Osteocyte (in vitro differentiated cells): ENCODE measurements around the gene NUDT22. TPM values are rescaled to one million over a fixed set of nuclear protein-coding genes. Genes with fewer than 3 reads are reported as not detected.

Experiments used
- DNase-seq: peaks from one replicate; pipeline ENCODE4 v3.0.0; 2021; ENCODE audit warnings: mixed read lengths; ENCODE audit not compliant: unreplicated experiment; ENCODE audit errors: extremely low spot score
- H3K27ac Mint-ChIP-seq: one replicate; pipeline ENCODE4 v1.8.0; 2021; ENCODE audit warnings: mild to moderate bottlenecking, mixed read lengths; ENCODE audit not compliant: unreplicated experiment
- H3K27me3 Mint-ChIP-seq: one replicate; pipeline ENCODE4 v1.8.0; 2021; ENCODE audit warnings: mixed read lengths; ENCODE audit not compliant: unreplicated experiment
- H3K36me3 Mint-ChIP-seq: one replicate; pipeline ENCODE4 v1.8.0; 2021; ENCODE audit warnings: mixed read lengths; ENCODE audit not compliant: unreplicated experiment
- H3K4me1 Mint-ChIP-seq: one replicate; pipeline ENCODE4 v1.8.0; 2021; ENCODE audit warnings: mixed read lengths; ENCODE audit not compliant: unreplicated experiment
- H3K4me3 Mint-ChIP-seq: one replicate; pipeline ENCODE4 v1.8.0; 2021; ENCODE audit warnings: mild to moderate bottlenecking, moderate library complexity, mixed read lengths; ENCODE audit not compliant: unreplicated experiment
- H3K9me3 Mint-ChIP-seq: one replicate; pipeline ENCODE4 v1.8.0; 2021; ENCODE audit warnings: mixed read lengths; ENCODE audit not compliant: unreplicated experiment
- long read RNA-seq: library from polyadenylated mRNA; unstranded; transcript quantifications from one replicate; pipeline ENCODE4 v2.0.0, GENCODE V29; 2021
- total RNA-seq: library from RNA; stranded (reverse); gene quantifications from 2 replicates; pipeline ENCODE4 v1.2.1, GENCODE V29; 2021
- TF ChIP-seq, protein P1 (sequence below): fragments of 200-600 bp; sonication (generic); IDR thresholded peaks from 2 replicates; pipeline ENCODE4 v1.5.0; 2021; ENCODE audit warnings: antibody characterized with exemption, mild to moderate bottlenecking, moderate library complexity

Gene NUDT22, protein sequence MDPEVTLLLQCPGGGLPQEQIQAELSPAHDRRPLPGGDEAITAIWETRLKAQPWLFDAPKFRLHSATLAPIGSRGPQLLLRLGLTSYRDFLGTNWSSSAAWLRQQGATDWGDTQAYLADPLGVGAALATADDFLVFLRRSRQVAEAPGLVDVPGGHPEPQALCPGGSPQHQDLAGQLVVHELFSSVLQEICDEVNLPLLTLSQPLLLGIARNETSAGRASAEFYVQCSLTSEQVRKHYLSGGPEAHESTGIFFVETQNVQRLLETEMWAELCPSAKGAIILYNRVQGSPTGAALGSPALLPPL
- total RNA-seq = 43.7 and 46.8 TPM in 2 replicates
- long read RNA-seq, partial matches to known transcripts = 1 of 4 reads
- long read RNA-seq, other reads (novel, unspliced or antisense) = 1 of 4 reads

DNA sequence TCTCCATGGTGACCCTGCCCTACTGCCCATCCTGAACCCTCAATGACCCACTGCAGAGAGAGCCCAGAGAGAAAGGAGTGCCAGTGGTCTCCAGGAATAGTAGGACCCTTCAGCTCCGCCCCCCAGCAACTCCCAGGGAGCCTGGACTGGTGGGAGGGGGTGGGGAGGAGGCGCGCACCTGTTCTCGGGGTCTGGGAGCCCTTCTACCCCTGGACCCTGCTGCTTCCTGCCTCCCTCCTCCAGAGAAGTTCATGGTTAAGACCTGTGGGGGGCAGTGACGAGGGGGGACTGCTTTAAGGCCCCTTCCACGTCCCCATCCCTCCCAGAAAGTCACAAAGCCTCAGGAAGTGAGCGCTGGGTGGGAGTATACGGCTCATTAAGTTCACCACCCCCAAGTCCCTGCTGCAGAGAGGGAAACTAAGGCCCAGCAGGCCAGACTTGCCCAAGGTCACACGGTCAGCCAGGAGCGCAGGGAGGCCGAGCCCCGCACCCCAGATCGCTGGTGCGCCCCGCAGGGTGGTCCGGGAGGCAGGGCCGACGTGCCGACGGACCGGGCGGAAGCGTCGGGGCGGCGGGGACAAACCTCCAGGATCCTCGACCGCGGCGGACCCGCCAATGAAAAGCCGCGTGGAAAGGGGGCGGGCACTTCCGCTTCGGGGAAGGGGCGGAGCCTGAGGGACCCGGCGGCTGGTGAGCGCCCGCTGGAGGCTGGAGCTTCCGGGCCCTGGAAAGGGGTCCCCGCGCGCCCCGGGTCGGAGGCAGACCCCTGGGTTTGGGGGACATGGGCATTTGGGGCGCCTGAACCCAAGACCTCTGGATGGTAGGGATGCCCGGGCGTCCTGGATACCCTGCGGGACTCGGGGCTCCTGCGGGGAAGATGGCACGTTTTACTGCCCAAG is at the start of gene NUDT22, which contains the start of gene TRPT1:
Gene NUDT22, plus strand, starts transcription at position 667 of the 899 bp plus-strand sequence. CDS start 379 bp downstream, outside the sequence.
Gene TRPT1, minus strand, starts transcription at position 579 of the 899 bp plus-strand sequence. Its CDS starts 326 bp downstream, at position 253.
- H3K4me3 Mint-ChIP-seq = peak within 1 kb of the TSS; percentile 81
- TF ChIP-seq, protein P1, sequence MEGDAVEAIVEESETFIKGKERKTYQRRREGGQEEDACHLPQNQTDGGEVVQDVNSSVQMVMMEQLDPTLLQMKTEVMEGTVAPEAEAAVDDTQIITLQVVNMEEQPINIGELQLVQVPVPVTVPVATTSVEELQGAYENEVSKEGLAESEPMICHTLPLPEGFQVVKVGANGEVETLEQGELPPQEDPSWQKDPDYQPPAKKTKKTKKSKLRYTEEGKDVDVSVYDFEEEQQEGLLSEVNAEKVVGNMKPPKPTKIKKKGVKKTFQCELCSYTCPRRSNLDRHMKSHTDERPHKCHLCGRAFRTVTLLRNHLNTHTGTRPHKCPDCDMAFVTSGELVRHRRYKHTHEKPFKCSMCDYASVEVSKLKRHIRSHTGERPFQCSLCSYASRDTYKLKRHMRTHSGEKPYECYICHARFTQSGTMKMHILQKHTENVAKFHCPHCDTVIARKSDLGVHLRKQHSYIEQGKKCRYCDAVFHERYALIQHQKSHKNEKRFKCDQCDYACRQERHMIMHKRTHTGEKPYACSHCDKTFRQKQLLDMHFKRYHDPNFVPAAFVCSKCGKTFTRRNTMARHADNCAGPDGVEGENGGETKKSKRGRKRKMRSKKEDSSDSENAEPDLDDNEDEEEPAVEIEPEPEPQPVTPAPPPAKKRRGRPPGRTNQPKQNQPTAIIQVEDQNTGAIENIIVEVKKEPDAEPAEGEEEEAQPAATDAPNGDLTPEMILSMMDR = no peak
- no peaks in the 10 kb centered on the region for H3K9me3 Mint-ChIP-seq
- peaks cover 32% of the 10 kb centered on the region for H3K4me1 Mint-ChIP-seq
- H3K36me3 Mint-ChIP-seq = no peaks in the 10 kb centered on the region
- DNase-seq = peak; percentile 96
- peak within 1 kb of the TSS; percentile 74 for H3K27ac Mint-ChIP-seq
- H3K27me3 Mint-ChIP-seq = no peaks in the 10 kb centered on the region

DNA sequence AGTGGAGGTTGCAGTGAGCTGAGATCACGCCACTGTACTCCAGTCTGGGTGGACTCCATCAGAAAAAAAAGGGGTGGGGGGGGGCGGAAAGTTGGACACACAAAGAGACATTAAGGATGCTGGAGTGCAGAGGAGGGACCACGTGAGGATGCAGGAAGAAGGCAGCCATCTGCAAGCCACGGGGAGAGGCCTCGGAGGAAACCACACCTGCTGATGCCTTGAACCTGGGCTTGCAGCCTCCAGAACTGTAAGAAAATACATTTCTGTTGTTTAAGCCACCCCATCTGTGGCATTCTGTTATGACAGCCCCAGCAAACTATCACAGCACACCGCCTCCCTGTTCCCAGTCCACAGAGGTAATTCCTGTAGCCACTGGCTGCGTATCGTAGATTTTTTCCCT is 49.3 kb upstream of the NUDT22 start:
- DNase-seq = no peak
- H3K27ac Mint-ChIP-seq = no peak overlapping the region
- H3K36me3 Mint-ChIP-seq = no peaks in the 10 kb centered on the region
- no peaks in the 10 kb centered on the region for H3K9me3 Mint-ChIP-seq
- TF ChIP-seq, protein P1 = no peak
- H3K27me3 Mint-ChIP-seq = no peaks in the 10 kb centered on the region
- H3K4me1 Mint-ChIP-seq = peaks cover 12% of the 10 kb centered on the region
- H3K4me3 Mint-ChIP-seq = no peak overlapping the region

DNA sequence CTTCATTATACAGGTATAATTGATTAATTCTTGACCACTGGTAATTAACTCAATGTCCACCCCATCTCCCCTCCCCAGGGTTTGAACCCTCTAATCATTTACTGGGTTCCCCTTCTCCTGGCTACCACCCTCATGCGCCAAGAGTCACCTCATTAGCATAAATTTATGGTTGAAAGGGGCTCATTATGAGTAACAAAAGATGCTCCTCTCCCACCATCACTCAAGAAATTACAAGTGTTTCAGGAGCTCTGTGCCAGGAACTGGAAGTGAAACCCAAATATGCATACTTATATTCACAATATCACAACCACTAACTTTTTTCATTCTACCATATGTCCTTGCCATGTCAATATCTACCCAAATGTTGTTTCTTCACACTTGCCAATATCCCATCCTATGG is 47.9 kb upstream of the NUDT22 start:
- no peak overlapping the region for H3K27ac Mint-ChIP-seq
- H3K9me3 Mint-ChIP-seq = no peaks in the 10 kb centered on the region
- DNase-seq = no peak
- H3K4me1 Mint-ChIP-seq = peaks cover 19% of the 10 kb centered on the region
- TF ChIP-seq, protein P1 = no peak
- H3K36me3 Mint-ChIP-seq = no peaks in the 10 kb centered on the region
- no peak overlapping the region for H3K4me3 Mint-ChIP-seq
- H3K27me3 Mint-ChIP-seq = no peaks in the 10 kb centered on the region

DNA sequence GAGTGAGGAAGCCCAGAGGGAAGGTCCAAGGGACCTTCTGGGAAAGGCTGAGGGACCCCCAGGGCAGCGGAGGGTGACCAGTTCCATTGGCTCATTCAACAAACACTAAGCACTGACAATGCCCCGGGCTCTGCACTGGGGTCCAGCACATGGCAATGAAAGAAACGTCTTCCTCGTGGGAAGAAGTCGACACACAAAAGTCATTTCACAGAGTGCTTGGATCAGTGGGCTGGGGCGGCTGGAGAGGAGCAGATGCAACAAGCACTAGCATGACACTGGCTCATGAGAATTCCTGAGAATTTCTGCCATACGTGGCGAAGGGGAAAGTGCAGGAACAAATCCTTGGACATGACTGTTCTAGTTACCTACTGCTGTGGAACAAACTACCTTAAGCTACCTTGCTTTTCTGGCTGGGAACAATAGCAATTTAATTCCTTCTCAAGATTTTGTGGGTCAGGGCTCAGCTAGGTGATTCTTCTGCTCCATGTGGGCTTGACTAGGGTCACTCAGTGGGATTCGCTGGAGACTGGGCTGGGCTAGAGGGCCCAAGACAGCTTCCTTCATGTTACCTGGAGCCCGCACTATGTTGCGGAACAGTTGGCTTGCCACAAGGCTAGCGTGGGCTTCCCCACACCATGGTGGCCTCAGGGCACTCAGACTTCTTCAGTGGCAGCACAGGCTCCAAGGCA is 47.0 kb upstream of the NUDT22 start:
- TF ChIP-seq, protein P1 = no peak
- Mint-ChIP-seq H3K27me3 (no peaks in the 10 kb centered on the region), H3K27ac (no peak overlapping the region), H3K4me3 (no peak overlapping the region), H3K4me1 (peaks cover 26% of the 10 kb centered on the region), H3K36me3 (no peaks in the 10 kb centered on the region), H3K9me3 (no peaks in the 10 kb centered on the region)
- DNase-seq = no peak
